ENCODE measurements around the gene ZNF264.
A peak's percentile ranks its signal among the peaks of the same experiment; 100 is the strongest.

Gene ZNF264

DNA sequence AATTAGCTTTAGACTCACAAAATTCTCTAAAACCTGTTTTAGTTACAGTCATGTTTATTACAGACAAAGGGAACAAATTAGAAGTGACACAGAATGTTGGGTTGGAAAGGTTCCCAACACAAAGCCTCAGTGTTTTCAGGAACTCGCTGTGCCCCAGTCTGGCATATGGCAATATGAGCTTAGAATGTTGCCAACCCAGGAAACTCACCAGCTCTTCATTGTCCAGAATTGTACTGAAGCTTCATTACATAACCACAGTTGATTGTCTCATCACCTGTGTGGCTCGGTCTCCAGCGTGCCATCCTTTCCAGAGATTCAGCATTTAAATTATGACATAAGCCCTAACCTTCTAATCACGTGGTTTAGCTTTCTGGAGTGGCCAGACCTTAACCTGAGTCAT, 19.1 kb downstream of the ZNF264 start:
- H3K9ac ChIP-seq (ENCODE audit: low read length) = no peak overlapping the region
- no peaks in the 10 kb centered on the region for H3K27me3 ChIP-seq (ENCODE audit: control insufficient read depth, insufficient read depth, low read length)
- no peak overlapping the region for H3K4me3 ChIP-seq (ENCODE audit: low read length)
- H3K9me3 ChIP-seq (ENCODE audit: control insufficient read depth, low read length) = no peaks in the 10 kb centered on the region
- H3K36me3 ChIP-seq (ENCODE audit: control insufficient read depth, insufficient read depth, low read length) = peaks cover 23% of the 10 kb centered on the region
- no peaks in the 10 kb centered on the region for H3K4me1 ChIP-seq (ENCODE audit: control insufficient read depth, insufficient read depth, low read length)

DNA sequence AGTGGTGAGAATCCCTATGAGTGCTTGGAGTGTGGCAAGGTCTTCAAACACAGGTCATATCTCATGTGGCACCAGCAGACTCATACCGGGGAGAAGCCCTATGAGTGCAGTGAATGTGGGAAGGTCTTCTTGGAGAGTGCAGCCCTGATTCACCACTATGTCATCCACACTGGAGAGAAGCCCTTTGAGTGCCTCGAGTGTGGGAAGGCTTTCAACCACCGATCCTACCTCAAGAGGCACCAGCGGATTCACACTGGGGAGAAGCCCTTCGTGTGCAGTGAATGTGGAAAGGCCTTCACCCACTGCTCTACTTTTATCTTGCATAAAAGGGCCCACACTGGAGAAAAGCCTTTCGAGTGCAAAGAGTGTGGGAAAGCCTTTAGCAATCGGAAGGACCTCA, 20.8 kb downstream of the ZNF264 start:
- Histone ChIP-seq H3K36me3 (ENCODE audit: control insufficient read depth, insufficient read depth, low read length) (peaks cover 18% of the 10 kb centered on the region), H3K9me3 (ENCODE audit: control insufficient read depth, low read length) (no peaks in the 10 kb centered on the region), H3K27me3 (ENCODE audit: control insufficient read depth, insufficient read depth, low read length) (no peaks in the 10 kb centered on the region), H3K9ac (ENCODE audit: low read length) (no peak overlapping the region), H3K4me3 (ENCODE audit: low read length) (no peak overlapping the region), H3K4me1 (ENCODE audit: control insufficient read depth, insufficient read depth, low read length) (no peaks in the 10 kb centered on the region)

DNA sequence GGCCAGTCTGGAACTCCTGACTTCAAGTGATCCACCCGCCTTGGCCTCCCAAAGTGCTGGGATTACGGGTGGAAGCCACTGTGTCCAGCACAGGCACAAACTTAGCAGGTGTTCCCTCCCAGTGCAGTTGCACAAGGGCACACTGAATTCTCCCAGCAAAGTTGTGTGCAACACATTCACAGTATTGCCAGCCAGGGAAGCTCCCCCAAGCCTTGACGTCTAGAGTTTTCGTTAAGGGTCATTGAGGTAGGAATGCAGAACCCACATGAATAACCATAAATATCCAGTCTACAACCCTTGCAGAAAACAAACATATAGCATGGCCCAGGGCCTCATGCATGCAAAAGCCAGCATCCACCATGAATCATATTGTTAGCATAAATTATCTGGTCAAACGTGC, 36.2 kb downstream of the ZNF264 start:
- H3K27me3 ChIP-seq (ENCODE audit: control insufficient read depth, insufficient read depth, low read length) = no peaks in the 10 kb centered on the region

DNA sequence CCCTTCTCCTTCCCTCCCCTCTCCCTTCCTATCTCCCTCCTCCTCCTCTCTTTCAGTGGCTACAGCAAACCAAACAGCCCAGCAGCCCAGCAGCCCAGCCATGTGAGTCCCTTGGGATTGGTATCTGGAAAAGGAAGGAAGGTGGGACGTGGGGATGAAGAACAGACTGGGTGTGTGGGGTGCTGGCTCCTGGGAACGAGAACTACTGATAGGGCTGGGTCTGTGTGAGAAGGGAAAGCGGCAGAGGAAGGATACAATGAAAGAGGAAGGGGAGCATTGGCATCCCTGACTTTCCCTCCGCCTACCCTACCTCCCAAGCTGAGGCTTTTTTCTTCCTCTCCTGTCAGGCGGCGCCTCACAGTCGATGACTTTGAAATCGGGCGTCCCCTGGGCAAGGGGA, 40.4 kb downstream of the ZNF264 start:
- Histone ChIP-seq H3K9ac (ENCODE audit: low read length) (no peak overlapping the region), H3K9me3 (ENCODE audit: control insufficient read depth, low read length) (no peaks in the 10 kb centered on the region), H3K36me3 (ENCODE audit: control insufficient read depth, insufficient read depth, low read length) (no peaks in the 10 kb centered on the region), H3K27me3 (ENCODE audit: control insufficient read depth, insufficient read depth, low read length) (no peaks in the 10 kb centered on the region), H3K4me1 (ENCODE audit: control insufficient read depth, insufficient read depth, low read length) (no peaks in the 10 kb centered on the region), H3K4me3 (ENCODE audit: low read length) (no peak overlapping the region)

More for the DNA sequence above, 36.2 kb downstream of the ZNF264 start:
- Histone ChIP-seq H3K9me3 (ENCODE audit: control insufficient read depth, low read length) (no peaks in the 10 kb centered on the region), H3K36me3 (ENCODE audit: control insufficient read depth, insufficient read depth, low read length) (no peaks in the 10 kb centered on the region), H3K9ac (ENCODE audit: low read length) (no peak overlapping the region), H3K4me3 (ENCODE audit: low read length) (no peak overlapping the region), H3K4me1 (ENCODE audit: control insufficient read depth, insufficient read depth, low read length) (no peaks in the 10 kb centered on the region)

DNA sequence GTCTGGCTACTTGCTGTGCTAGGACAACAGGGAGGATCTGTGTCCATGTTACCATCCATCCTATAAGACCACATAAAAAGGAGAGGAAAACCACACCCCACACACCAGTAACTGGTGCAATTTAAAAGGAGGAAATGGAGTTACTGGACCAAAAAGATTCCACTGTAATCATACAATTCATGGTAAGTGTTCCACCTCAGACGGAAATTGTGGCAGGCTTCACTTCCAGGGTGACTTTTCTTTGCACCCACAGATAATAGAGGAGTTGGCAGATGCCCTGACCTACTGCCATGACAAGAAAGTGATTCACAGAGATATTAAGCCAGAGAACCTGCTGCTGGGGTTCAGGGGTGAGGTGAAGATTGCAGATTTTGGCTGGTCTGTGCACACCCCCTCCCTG, 41.9 kb downstream of the ZNF264 start:
- Histone ChIP-seq H3K27me3 (ENCODE audit: control insufficient read depth, insufficient read depth, low read length) (no peaks in the 10 kb centered on the region), H3K4me3 (ENCODE audit: low read length) (no peak overlapping the region), H3K9ac (ENCODE audit: low read length) (no peak overlapping the region), H3K9me3 (ENCODE audit: control insufficient read depth, low read length) (no peaks in the 10 kb centered on the region), H3K36me3 (ENCODE audit: control insufficient read depth, insufficient read depth, low read length) (no peaks in the 10 kb centered on the region), H3K4me1 (ENCODE audit: control insufficient read depth, insufficient read depth, low read length) (no peaks in the 10 kb centered on the region)

DNA sequence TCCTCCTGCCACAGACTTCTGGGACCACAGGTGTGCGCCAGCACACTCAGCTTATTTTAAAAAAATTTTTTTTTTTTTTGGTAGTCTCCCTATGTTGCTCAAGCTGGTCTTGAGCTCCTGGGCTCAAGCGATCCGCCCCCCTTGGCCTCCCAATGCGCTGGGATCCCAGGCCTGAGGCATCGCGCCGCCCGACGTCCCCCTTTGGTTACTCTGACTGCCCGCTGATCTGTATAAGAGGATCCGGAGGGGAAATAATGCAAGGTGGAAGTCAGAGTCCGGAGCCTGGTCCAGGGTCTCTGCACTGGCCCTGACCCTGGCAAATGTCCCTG, 48.6 kb downstream of the ZNF264 start:
- Histone ChIP-seq H3K36me3 (ENCODE audit: control insufficient read depth, insufficient read depth, low read length) (peaks cover 4% of the 10 kb centered on the region), H3K4me3 (ENCODE audit: low read length) (peak overlapping the region; percentile 84), H3K27me3 (ENCODE audit: control insufficient read depth, insufficient read depth, low read length) (no peaks in the 10 kb centered on the region), H3K9ac (ENCODE audit: low read length) (peak overlapping the region; percentile 88), H3K9me3 (ENCODE audit: control insufficient read depth, low read length) (no peaks in the 10 kb centered on the region), H3K4me1 (ENCODE audit: control insufficient read depth, insufficient read depth, low read length) (peaks cover 19% of the 10 kb centered on the region)

DNA sequence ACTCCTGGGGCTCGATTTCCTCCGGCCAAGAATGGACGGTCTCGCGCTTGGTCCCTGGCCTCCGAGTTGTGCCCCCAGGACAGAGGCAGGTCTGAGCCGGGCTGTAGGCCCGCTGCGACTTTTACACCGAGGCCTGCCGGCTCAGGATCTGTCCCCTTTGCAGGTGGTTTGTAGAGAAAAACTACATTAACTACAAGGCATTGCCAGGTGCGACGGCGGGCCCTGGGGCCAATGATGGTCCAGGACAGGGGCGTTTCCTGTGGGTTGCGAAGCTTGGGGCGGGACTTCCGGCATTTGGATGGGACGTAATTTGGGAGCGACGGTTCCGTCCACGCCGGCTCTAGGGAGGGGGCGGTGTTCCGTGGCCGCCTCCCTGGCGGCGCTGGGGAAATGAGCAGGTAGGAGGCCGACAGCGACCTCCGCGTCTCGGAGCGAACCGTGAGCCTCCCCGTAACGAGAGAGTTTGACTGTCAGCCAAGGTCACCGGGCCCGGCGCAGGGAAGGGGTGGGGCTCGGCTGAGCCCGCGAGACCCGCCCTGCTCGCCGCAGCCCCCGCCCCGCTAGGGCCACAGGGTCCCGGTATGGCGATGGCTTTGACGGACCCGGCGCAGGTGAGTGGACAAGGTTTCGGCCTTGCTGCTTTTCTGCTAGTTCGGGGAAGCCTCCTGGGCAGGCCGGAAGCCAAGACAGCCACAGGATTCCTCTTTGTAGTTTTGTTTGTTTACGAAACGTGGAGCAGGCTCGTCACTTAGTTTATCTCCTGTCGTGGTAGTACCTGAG, 49.2 kb downstream of the ZNF264 start, which contains the start of gene ZNF805:
ZNF805 (plus strand) TSS at position 322 of the 780 bp plus-strand sequence; CDS start at position 582, 260 bp downstream.
- Histone ChIP-seq H3K9ac (ENCODE audit: low read length) (peak within 1 kb of the TSS; percentile 88), H3K4me3 (ENCODE audit: low read length) (peak within 1 kb of the TSS; percentile 84), H3K27me3 (ENCODE audit: control insufficient read depth, insufficient read depth, low read length) (no peaks in the 10 kb centered on the region), H3K4me1 (ENCODE audit: control insufficient read depth, insufficient read depth, low read length) (peaks cover 19% of the 10 kb centered on the region), H3K9me3 (ENCODE audit: control insufficient read depth, low read length) (no peaks in the 10 kb centered on the region), H3K36me3 (ENCODE audit: control insufficient read depth, insufficient read depth, low read length) (peaks cover 4% of the 10 kb centered on the region)

DNA sequence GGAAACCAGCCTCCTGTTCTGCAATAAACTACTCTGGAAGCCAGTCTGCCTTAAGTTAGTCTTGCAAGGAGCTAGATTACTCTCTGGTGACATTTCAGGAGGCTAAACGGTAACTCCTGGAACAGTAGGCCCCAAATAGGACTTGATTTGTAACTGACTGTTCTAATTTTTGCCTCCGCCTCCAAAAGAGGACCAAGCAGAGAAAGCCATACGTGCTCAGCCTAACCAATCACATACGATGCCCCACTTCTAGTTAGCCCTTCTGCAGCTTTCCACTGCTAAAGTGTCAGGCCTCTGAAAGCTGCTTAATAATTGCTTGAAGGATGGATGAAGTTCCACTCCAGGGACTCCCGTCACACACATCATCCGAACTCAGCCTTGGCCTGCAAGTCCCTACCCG, 49.9 kb downstream of the ZNF264 start:
- Histone ChIP-seq H3K27me3 (ENCODE audit: control insufficient read depth, insufficient read depth, low read length) (no peaks in the 10 kb centered on the region), H3K9me3 (ENCODE audit: control insufficient read depth, low read length) (no peaks in the 10 kb centered on the region), H3K9ac (ENCODE audit: low read length) (peak overlapping the region; percentile 88), H3K36me3 (ENCODE audit: control insufficient read depth, insufficient read depth, low read length) (peaks cover 4% of the 10 kb centered on the region), H3K4me3 (ENCODE audit: low read length) (peak overlapping the region; percentile 84), H3K4me1 (ENCODE audit: control insufficient read depth, insufficient read depth, low read length) (peaks cover 19% of the 10 kb centered on the region)

DNA sequence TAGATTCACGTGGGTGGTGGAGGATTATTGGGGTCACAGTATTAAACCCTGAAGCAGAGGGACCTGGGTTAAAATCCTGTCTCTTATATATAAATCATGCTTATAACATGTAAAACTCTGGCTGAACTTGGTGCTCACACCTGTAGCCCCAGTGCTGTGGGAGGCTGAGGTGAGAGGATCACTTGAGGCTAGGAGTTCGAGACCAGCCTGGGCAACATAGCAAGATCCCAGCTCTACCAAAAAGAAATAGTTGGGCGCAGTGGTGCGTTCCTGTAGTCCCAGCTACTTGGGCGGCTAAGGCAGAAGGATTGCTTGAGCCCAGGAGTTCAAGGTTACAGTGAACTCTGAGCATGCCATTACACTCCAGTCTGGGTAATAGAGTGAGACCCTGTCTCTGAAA, 51.5 kb downstream of the ZNF264 start:
- peaks cover 19% of the 10 kb centered on the region for H3K4me1 ChIP-seq (ENCODE audit: control insufficient read depth, insufficient read depth, low read length)
- H3K36me3 ChIP-seq (ENCODE audit: control insufficient read depth, insufficient read depth, low read length) = peaks cover 4% of the 10 kb centered on the region
- H3K27me3 ChIP-seq (ENCODE audit: control insufficient read depth, insufficient read depth, low read length) = no peaks in the 10 kb centered on the region
- H3K9ac ChIP-seq (ENCODE audit: low read length) = no peak overlapping the region
- no peak overlapping the region for H3K4me3 ChIP-seq (ENCODE audit: low read length)
- H3K9me3 ChIP-seq (ENCODE audit: control insufficient read depth, low read length) = no peaks in the 10 kb centered on the region

DNA sequence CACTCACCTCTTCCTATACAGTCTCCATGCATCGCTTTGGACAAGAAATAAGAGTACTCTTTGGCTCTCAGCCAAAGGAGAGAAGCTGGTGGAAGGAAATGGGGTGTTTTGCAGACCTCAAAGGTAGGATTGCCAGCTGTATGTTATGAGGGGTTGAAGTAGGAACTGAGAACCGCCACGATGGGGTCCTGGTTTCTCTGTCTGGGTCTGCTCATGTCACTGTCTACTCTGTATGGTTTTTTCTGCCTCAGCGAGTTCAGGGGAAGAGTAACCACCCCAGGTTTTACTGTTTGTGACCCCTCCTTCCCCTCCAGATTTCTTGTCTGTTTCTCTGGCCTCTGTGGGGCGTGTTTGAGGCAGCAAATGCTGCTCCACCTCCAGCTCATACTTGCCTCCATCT, 53.2 kb downstream of the ZNF264 start:
- H3K27me3 ChIP-seq (ENCODE audit: control insufficient read depth, insufficient read depth, low read length) = no peaks in the 10 kb centered on the region
- H3K36me3 ChIP-seq (ENCODE audit: control insufficient read depth, insufficient read depth, low read length) = peaks cover 9% of the 10 kb centered on the region
- H3K9me3 ChIP-seq (ENCODE audit: control insufficient read depth, low read length) = no peaks in the 10 kb centered on the region
- no peak overlapping the region for H3K9ac ChIP-seq (ENCODE audit: low read length)
- peaks cover 19% of the 10 kb centered on the region for H3K4me1 ChIP-seq (ENCODE audit: control insufficient read depth, insufficient read depth, low read length)
- H3K4me3 ChIP-seq (ENCODE audit: low read length) = no peak overlapping the region

DNA sequence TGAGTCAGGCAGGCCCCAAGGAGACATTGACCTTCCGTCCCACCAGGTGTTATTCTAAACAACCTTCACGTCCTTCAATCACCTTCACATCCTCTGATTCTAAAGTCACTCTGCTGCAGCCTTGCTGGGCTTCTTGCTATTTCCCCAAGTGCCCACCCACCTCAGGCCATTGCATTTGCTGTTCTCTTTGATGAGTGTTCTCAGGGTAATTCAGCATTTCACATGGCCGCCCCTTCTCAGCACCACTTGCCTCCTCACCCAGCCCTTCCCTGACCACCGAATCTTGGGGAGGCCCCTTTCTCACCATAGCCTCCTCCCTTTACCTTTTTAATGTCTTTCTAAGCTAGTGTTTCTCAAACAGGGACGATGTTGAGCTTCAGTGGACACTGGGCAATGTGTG, 53.8 kb downstream of the ZNF264 start:
- Histone ChIP-seq H3K9ac (ENCODE audit: low read length) (no peak overlapping the region), H3K27me3 (ENCODE audit: control insufficient read depth, insufficient read depth, low read length) (no peaks in the 10 kb centered on the region), H3K9me3 (ENCODE audit: control insufficient read depth, low read length) (no peaks in the 10 kb centered on the region), H3K4me1 (ENCODE audit: control insufficient read depth, insufficient read depth, low read length) (peaks cover 15% of the 10 kb centered on the region), H3K4me3 (ENCODE audit: low read length) (no peak overlapping the region), H3K36me3 (ENCODE audit: control insufficient read depth, insufficient read depth, low read length) (peaks cover 9% of the 10 kb centered on the region)

DNA sequence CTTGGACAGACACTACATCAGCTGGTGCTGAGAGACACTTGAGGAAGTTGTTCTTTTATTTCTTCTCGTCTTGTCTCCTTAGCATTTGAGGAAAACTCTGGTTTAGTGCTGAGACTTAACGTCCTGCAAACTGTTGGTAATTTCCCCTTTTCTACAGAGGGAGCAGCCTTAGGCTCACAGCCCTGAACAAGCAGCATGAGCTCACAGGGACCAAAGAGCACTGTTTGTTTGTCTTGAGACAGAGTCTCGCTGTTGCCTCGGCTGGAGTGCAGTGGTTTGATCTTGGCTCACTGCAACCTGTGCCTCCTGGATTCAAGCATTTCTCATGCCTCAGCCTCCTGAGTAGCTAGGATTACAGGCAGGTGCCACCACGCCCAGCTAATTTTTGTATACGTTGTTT, 54.7 kb downstream of the ZNF264 start:
- Histone ChIP-seq H3K4me1 (ENCODE audit: control insufficient read depth, insufficient read depth, low read length) (peaks cover 13% of the 10 kb centered on the region), H3K9ac (ENCODE audit: low read length) (no peak overlapping the region), H3K36me3 (ENCODE audit: control insufficient read depth, insufficient read depth, low read length) (peaks cover 9% of the 10 kb centered on the region), H3K4me3 (ENCODE audit: low read length) (no peak overlapping the region), H3K9me3 (ENCODE audit: control insufficient read depth, low read length) (no peaks in the 10 kb centered on the region), H3K27me3 (ENCODE audit: control insufficient read depth, insufficient read depth, low read length) (no peaks in the 10 kb centered on the region)

DNA sequence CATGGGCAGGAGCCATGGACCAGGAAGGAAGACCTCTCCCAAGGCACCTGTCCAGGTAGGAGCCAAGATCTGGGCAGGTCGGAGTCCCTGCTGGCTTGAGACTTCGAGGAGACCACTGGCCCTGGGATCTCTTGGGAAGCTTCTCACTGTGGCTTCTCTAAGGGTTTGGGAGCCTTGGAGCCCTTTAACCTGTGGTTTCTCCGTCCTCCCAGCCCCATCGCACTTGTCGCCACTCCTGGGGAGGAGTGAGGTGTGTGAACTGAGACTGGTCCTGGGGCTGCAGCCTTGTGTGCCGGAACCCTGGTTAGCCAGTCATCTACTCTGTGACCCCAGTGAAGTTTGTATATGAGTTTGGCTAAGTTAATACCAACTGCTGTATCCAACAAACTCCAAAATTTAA, 57.3 kb downstream of the ZNF264 start:
- no peaks in the 10 kb centered on the region for H3K4me1 ChIP-seq (ENCODE audit: control insufficient read depth, insufficient read depth, low read length)
- no peaks in the 10 kb centered on the region for H3K9me3 ChIP-seq (ENCODE audit: control insufficient read depth, low read length)
- H3K4me3 ChIP-seq (ENCODE audit: low read length) = no peak overlapping the region
- no peak overlapping the region for H3K9ac ChIP-seq (ENCODE audit: low read length)
- H3K27me3 ChIP-seq (ENCODE audit: control insufficient read depth, insufficient read depth, low read length) = no peaks in the 10 kb centered on the region
- peaks cover 13% of the 10 kb centered on the region for H3K36me3 ChIP-seq (ENCODE audit: control insufficient read depth, insufficient read depth, low read length)

Data from mucosa of stomach (tissue), 1 donor.